Psoas muscle (tissue), 8 donors: Measurements from ENCODE around the gene FAM98B. TPM values are rescaled to one million over a fixed set of nuclear protein-coding genes. Genes with fewer than 3 reads are reported as not detected.

Source experiments
- ATAC-seq, 4 donors: fragments of 200-7000 bp; cut with Tn5 transposase; one replicate each; pipeline ENCODE4 v1.9.1; 2020; ENCODE audit warnings: moderate library complexity in 3 of 4, mild to moderate bottlenecking in 2 of 4
- DNase-seq, 2 donors: peaks; one replicate each; pipeline ENCODE4 v3.0.0-alpha.2; 2020
- H3K27ac ChIP-seq: fragments of 200-600 bp; one replicate; pipeline ENCODE4 v1.8.0; 2022
- H3K27me3 ChIP-seq, 3 donors: fragments of 200-600 bp in 1 of 3; one replicate each; pipeline versions ENCODE4 v1.6.1 to v1.8.0; 2013 to 2022; ENCODE audit warnings: low read length in 2 of 3, mild to moderate bottlenecking in 2 of 3, moderate library complexity in 1 of 3; ENCODE audit not compliant: insufficient read depth in 3 of 3
- H3K36me3 ChIP-seq, 2 donors: fragments of 200-600 bp in 1 of 2; one replicate each; pipeline versions ENCODE4 v1.6.1 to v1.8.0; 2013 to 2022; ENCODE audit warnings: low read depth in 1 of 2, mild to moderate bottlenecking in 1 of 2, moderate library complexity in 1 of 2; ENCODE audit not compliant: insufficient read depth in 1 of 2
- H3K4me1 ChIP-seq: fragments of 200-600 bp; one replicate; pipeline ENCODE4 v1.8.0; 2022
- H3K4me3 ChIP-seq: fragments of 200-600 bp; one replicate; pipeline ENCODE4 v1.8.0; 2022; ENCODE audit warnings: mild to moderate bottlenecking
- H3K9me3 ChIP-seq: fragments of 200-600 bp; one replicate; pipeline ENCODE4 v1.8.0; 2022
- CTCF ChIP-seq: fragments of 200-600 bp; IDR thresholded peaks from one replicate; pipeline ENCODE4 v1.8.0; 2022; ENCODE audit warnings: antibody characterized with exemption
- WGBS, 3 donors: extraction: QIAGEN DNeasy Blood & Tissue Kit; methylation state at CpG; one replicate each; pipeline versions ENCODE4 v1.1.6 to v1.1.7; 2013; 5-methylcytosine and 5-hydroxymethylcytosine counted together
- intact Hi-C, 2 donors: fragments of 100-400 bp; cut with DNase I; formaldehyde crosslinking; loops; one replicate each; pipeline versions ENCODE4 v1.11.0 to v1.14.2; 2022
- polyA plus RNA-seq, 3 donors: library from polyadenylated mRNA; stranded (reverse); fragments of 200-250 nt; gene quantifications; one replicate each; pipeline ENCODE4 v1.2.3, GENCODE V29; 2013
- total RNA-seq, 4 donors: library from RNA; stranded (reverse); fragmentation: NEBNext Ultra II Directional in 2 of 4; extraction: Animal tissue kit (Norgen Biotek cat#: 25700) in 2 of 4; gene quantifications; one replicate each; pipeline versions ENCODE4 v1.2.1 to v1.2.4, GENCODE V29; 2021 to 2023
- donor health status: healthy with polysubstance abuse.
- donor health status: DM: no; HTN: no; CAD: no; lungs with moderate emphysema.
- donor health status: Bipolar disorder and iron deficiency.
- donor health status: healthy.
- donor health status: DM: yes; HTN: yes; CAD: no.
- donor health status: DM: no; HTN: no; CAD: no.
- donor health status: DM: no; HTN: no; CAD: no.
- donor health status: DM: yes; HTN: yes; CAD: no.

The FAM98B gene
- total and polyA plus RNA-seq, 7 donors: 6.8 to 18.5 (median 13.5) TPM

DNA sequence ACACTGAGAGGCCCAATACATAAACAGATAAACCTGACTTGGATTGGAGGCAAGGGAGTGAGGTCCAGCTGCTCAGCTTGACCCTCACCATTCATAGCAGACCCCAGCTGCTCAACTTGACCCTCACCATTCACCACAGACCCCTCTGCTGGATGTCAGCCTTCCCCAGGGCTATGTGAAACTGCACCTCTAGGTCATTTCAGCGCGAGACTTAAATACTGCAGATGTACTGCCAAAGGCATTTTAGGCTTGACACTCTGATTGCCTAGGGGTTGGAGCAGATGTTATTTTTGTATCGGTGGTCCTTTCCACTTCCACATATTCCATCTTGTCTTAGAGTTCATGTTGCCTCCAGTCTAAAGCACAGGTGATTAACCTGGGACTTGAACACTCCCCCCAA lies 41.5 kb upstream of the FAM98B start:
- Histone ChIP-seq H3K4me3 (no peak overlapping the region), H3K27ac (no peak overlapping the region), H3K9me3 (no peaks in the 10 kb centered on the region), H3K4me1 (no peaks in the 10 kb centered on the region), H3K27me3 (no peaks in the 10 kb centered on the region), H3K36me3 (no peaks in the 10 kb centered on the region)
- no peak for TF ChIP-seq CTCF
- 52 to 64% (median 61%) methylated on average over 3 of the region's 3 CpGs for WGBS, 3 donors
- intact Hi-C loops: no loop called here
- ATAC-seq: no peak
- DNase-seq: no peak

DNA sequence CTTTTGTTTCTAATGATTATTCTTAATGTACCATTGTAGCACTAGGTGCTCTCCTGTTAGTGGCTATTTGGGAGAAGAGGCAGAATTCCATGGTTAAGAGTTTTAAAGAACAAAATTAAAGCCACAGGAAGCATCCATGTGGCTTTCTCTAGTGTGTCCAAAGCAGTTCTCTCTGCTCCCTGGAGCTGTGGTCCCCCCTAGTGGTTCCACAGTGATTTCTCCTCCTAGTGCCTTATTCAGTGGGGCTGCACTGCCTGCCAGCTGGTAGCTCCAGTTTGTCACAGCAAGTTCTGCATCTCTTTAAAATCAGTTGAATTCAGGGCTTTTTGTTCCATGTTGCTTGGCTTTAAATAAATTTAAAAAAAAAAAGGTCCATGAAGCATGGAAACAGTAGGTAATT lies 39.6 kb upstream of the FAM98B start:
- DNase-seq: peak; percentile 55 to 69
- H3K27ac ChIP-seq: no peak overlapping the region
- no peak overlapping the region for H3K4me3 ChIP-seq
- H3K27me3 ChIP-seq: peaks cover 0 to 2% (median 0%) of the 10 kb centered on the region in 3 donors
- H3K9me3 ChIP-seq: no peaks in the 10 kb centered on the region
- intact Hi-C loops: no loop called here
- no peaks in the 10 kb centered on the region for H3K36me3 ChIP-seq
- ATAC-seq: peak in 1 of 4 donors; percentile 64
- peak; percentile 41 for TF ChIP-seq CTCF
- H3K4me1 ChIP-seq: no peaks in the 10 kb centered on the region

GRCh38 chr15:38421069-38421690 lies 32.7 kb upstream of the FAM98B start:
- Histone ChIP-seq H3K36me3 (no peaks in the 10 kb centered on the region), H3K27ac (no peak overlapping the region), H3K9me3 (no peaks in the 10 kb centered on the region), H3K4me3 (no peak overlapping the region), H3K4me1 (no peaks in the 10 kb centered on the region), H3K27me3 (peaks cover 0 to 2% (median 2%) of the 10 kb centered on the region in 3 donors)
- TF ChIP-seq CTCF: no peak
- intact Hi-C loops: no loop called here
- 62 to 78% (median 67%) methylated on average over 4 of the region's 4 CpGs for WGBS, 3 donors
- no peak for ATAC-seq
- no peak for DNase-seq

DNA sequence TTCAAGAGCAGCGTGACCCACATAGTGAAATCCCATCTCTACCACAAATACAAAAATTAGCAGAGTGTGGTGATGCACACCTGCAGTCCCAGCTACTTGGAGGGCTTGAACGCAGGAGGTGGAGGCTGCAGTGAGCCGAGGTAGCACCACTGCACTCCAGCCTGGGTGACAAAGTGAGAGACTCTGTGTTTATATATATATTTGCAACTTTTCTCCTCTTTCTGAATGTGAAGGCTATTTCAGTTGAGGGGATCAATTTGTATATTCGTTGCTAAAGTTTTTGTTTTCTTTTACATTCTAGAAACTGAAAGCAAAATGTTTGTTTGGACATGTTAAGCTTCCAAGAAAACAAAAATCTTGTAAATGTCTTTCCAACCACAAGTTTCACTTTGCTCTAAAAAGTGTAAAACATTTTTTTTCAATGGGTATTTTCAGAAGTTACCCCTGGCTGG lies 29.8 kb upstream of the FAM98B start:
- H3K27ac ChIP-seq: no peak overlapping the region
- H3K4me1 ChIP-seq: no peaks in the 10 kb centered on the region
- no peak for TF ChIP-seq CTCF
- peaks cover 0 to 2% (median 0%) of the 10 kb centered on the region in 3 donors for H3K27me3 ChIP-seq
- H3K9me3 ChIP-seq: no peaks in the 10 kb centered on the region
- H3K36me3 ChIP-seq: no peaks in the 10 kb centered on the region
- WGBS, 3 donors: 72 to 77% (median 74%) methylated on average over 4 of the region's 4 CpGs
- ATAC-seq (no peak), DNase-seq (no peak)
- intact Hi-C loops: no loop called here
- H3K4me3 ChIP-seq: no peak overlapping the region

DNA sequence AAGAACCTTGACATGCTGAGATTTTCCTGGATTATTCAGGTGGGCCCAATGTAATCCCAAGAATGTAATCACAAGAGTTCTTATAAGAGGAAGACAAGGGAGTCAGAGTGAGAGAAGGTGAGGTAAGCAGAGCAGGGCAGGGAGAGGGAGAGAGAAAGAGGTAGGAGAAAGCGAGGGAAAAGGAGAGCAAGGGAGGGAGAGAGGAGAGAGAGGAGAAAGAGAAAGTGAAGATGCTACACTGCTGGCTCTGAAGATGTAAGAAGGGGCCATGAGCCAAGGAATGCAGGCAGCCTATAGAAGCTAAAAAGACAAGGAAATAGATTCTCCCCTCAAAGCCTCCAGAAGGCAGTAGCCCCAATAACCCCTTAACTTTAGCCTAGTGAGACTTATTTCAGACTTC lies 28.7 kb upstream of the FAM98B start:
- Histone ChIP-seq H3K9me3 (no peaks in the 10 kb centered on the region), H3K27me3 (peaks cover 0 to 2% (median 0%) of the 10 kb centered on the region in 3 donors), H3K4me3 (no peak overlapping the region), H3K36me3 (no peaks in the 10 kb centered on the region), H3K27ac (no peak overlapping the region), H3K4me1 (no peaks in the 10 kb centered on the region)
- DNase-seq: no peak
- TF ChIP-seq CTCF: no peak
- no peak for ATAC-seq
- WGBS, 3 donors: 60 to 94% (median 83%) methylated on average over 1 of the region's 1 CpG
- intact Hi-C loops: no loop called here
